GM12891 (cell line): ENCODE data around the gene MAN2C1.

Experiments used
- DNase-seq: peaks from one replicate; pipeline ENCODE4 v3.0.0; 2011; ENCODE audit warnings: low spot score; ENCODE audit not compliant: insufficient read length
- FAIRE-seq: peaks from 2 replicates; lab custom pipeline; 2011; peaks lifted over from hg19 to GRCh38; lab: Jason Lieb, UNC
- PAX5 ChIP-seq: IDR thresholded peaks from 2 replicates; pipeline ENCODE4 v1.6.1; 2011; ENCODE audit warnings: low read length, moderate library complexity, mild to moderate bottlenecking; ENCODE audit not compliant: insufficient read depth, severe bottlenecking
- POLR2A ChIP-seq: IDR thresholded peaks from 2 replicates; pipeline ENCODE4 v1.6.1; 2011; ENCODE audit warnings: low read depth, low read length, control low read depth
- POLR2AphosphoS5 ChIP-seq: IDR thresholded peaks from 2 replicates; pipeline ENCODE4 v1.6.1; 2011; ENCODE audit warnings: low read depth, low read length, control low read depth
- POU2F2 ChIP-seq: IDR thresholded peaks from 2 replicates; pipeline ENCODE4 v1.6.1; 2011; ENCODE audit warnings: low read depth, mild to moderate bottlenecking, control low read depth, low read length, moderate library complexity
- SPI1 ChIP-seq: IDR thresholded peaks from 2 replicates; pipeline ENCODE4 v1.6.1; 2011; ENCODE audit warnings: low read depth, low read length, control low read depth
- TAF1 ChIP-seq: IDR thresholded peaks from 2 replicates; pipeline ENCODE4 v1.6.1; 2011; ENCODE audit warnings: low read depth, low read length, control low read depth

Gene MAN2C1

GRCh38 chr15:75371901-75372688, 3.7 kb upstream of the MAN2C1 start:
- DNase-seq (no peak), FAIRE-seq (no peak)
- TF ChIP-seq SPI1, result no peak
- no peak for TF ChIP-seq POLR2A

GRCh38 chr15:75371486-75371885, 3.1 kb upstream of the MAN2C1 start:
- FAIRE-seq (no peak), DNase-seq (no peak)
- no peak for TF ChIP-seq POLR2AphosphoS5
- TF ChIP-seq PAX5, result no peak
- TF ChIP-seq POLR2A, result no peak
- no peak for TF ChIP-seq POU2F2
- TF ChIP-seq SPI1, result no peak
- TF ChIP-seq TAF1, result no peak

- no peak for TF ChIP-seq PAX5
- no peak for TF ChIP-seq POLR2AphosphoS5
- no peak for TF ChIP-seq SPI1
- no peak for TF ChIP-seq POU2F2
- no peak for TF ChIP-seq POLR2A
- no peak for TF ChIP-seq TAF1
- DNase-seq (no peak), FAIRE-seq (no peak)
Observed at GRCh38 chr15:75369897-75370581, 1.6 kb upstream of the MAN2C1 start.

- peak; percentile 30 for DNase-seq
- FAIRE-seq, result peak; percentile 86
- no peak for TF ChIP-seq PAX5
- no peak for TF ChIP-seq SPI1
- TF ChIP-seq TAF1, result no peak
- TF ChIP-seq POLR2A, result no peak
- TF ChIP-seq POLR2AphosphoS5, result no peak
- TF ChIP-seq POU2F2, result no peak
Observed at GRCh38 chr15:75368689-75369239, 357 bp upstream of the MAN2C1 start.

GRCh38 chr15:75367406-75367912, 948 bp downstream of the MAN2C1 start:
- TF ChIP-seq POLR2A (no peak), PAX5 (no peak), POLR2AphosphoS5 (no peak), SPI1 (no peak), POU2F2 (no peak), TAF1 (no peak)
- FAIRE-seq, result no peak

GRCh38 chr15:75367006-75367405, 1.4 kb downstream of the MAN2C1 start:
- TF ChIP-seq PAX5, result no peak
- no peak for TF ChIP-seq SPI1
- no peak for TF ChIP-seq TAF1
- TF ChIP-seq POU2F2, result no peak
- no peak for TF ChIP-seq POLR2AphosphoS5
- no peak for TF ChIP-seq POLR2A
- FAIRE-seq (no peak), DNase-seq (no peak)

More at GRCh38 chr15:75367406-75367912, 948 bp downstream of the MAN2C1 start:
- no peak for DNase-seq

- TF ChIP-seq SPI1 (no peak), PAX5 (no peak)
- FAIRE-seq, result no peak
- DNase-seq, result no peak
Observed at GRCh38 chr15:75366163-75366562, 2.2 kb downstream of the MAN2C1 start.

GRCh38 chr15:75364881-75365280, 3.5 kb downstream of the MAN2C1 start:
- no peak for DNase-seq
- TF ChIP-seq SPI1 (no peak), TAF1 (no peak), POU2F2 (no peak), POLR2AphosphoS5 (no peak), PAX5 (no peak), POLR2A (no peak)
- no peak for FAIRE-seq

- TF ChIP-seq TAF1, result no peak
- no peak for TF ChIP-seq POU2F2
- TF ChIP-seq POLR2AphosphoS5, result no peak
- TF ChIP-seq POLR2A, result no peak
- TF ChIP-seq SPI1, result no peak
- TF ChIP-seq PAX5, result no peak
- FAIRE-seq, result no peak
- no peak for DNase-seq
Observed at GRCh38 chr15:75363786-75364185, 4.6 kb downstream of the MAN2C1 start.
